Esophagus muscularis mucosa (tissue), 4 donors: ENCODE data around the gene HS6ST3.

ENCODE experiments used
- EP300 ChIP-seq: sonication (generic); formaldehyde crosslinking; IDR thresholded peaks from one replicate; pipeline ENCODE4 v1.6.1; 2017; ENCODE audit warnings: antibody characterized with exemption
- POLR2A ChIP-seq: fragments of 450-650 bp; IDR thresholded peaks from one replicate; pipeline ENCODE4 v1.6.1; 2017; ENCODE audit warnings: antibody characterized with exemption, moderate library complexity, mild to moderate bottlenecking, low read depth
- POLR2AphosphoS5 ChIP-seq, 2 donors: sonication (generic); formaldehyde crosslinking; IDR thresholded peaks; one replicate each; pipeline ENCODE4 v1.6.1; 2017; ENCODE audit warnings: antibody characterized with exemption in 2 of 2
- TF ChIP-seq, protein P1 (sequence below), 3 experiments: fragments of 200-600 bp in 2 of 3; fragments of 450-650 bp in 1 of 3; sonication (generic) in 2 of 3; IDR thresholded peaks; one replicate each; pipeline ENCODE4 v1.5.1; 2017 to 2019; ENCODE audit warnings: antibody characterized with exemption in 3 of 3, mild to moderate bottlenecking in 2 of 3, moderate library complexity in 1 of 3

GRCh38 chr13:96450326-96451020, 360.6 kb downstream of the HS6ST3 start:
- TF ChIP-seq POLR2AphosphoS5 (IDR thresholded peaks at IDR 0.05), result no peak
- TF ChIP-seq, protein P1, sequence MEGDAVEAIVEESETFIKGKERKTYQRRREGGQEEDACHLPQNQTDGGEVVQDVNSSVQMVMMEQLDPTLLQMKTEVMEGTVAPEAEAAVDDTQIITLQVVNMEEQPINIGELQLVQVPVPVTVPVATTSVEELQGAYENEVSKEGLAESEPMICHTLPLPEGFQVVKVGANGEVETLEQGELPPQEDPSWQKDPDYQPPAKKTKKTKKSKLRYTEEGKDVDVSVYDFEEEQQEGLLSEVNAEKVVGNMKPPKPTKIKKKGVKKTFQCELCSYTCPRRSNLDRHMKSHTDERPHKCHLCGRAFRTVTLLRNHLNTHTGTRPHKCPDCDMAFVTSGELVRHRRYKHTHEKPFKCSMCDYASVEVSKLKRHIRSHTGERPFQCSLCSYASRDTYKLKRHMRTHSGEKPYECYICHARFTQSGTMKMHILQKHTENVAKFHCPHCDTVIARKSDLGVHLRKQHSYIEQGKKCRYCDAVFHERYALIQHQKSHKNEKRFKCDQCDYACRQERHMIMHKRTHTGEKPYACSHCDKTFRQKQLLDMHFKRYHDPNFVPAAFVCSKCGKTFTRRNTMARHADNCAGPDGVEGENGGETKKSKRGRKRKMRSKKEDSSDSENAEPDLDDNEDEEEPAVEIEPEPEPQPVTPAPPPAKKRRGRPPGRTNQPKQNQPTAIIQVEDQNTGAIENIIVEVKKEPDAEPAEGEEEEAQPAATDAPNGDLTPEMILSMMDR (IDR thresholded peaks at IDR 0.05), result no peak
- TF ChIP-seq POLR2A, result no peak
- no peak for TF ChIP-seq EP300
